ENCODE measurements around the gene GABRD.

GABRD gene

DNA sequence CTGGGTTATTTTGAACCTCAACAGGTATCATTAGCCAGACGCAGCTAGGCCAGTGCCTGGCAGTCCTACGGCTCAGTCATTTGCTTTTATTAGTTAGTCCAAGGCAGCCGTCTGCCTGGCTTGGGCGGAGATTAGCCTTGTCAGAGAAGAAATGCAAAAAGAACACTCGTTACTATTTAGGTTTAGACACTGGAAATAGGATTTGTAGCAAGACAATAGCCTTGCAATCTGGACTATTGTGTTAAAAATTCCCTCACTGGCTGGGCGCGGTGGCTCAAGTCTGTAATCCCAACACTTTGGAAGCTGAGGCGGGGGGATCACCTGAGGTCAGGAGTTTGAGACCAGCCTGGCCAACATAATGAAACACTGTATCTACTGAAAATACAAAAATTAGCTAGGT lies 20.1 kb downstream of the GABRD start:
- no peak for DNase-seq (ENCODE audit: low read depth in 2 of 2)

- DNase-seq (ENCODE audit: low read depth in 2 of 2): no peak
These were observed 22.2 kb downstream of the GABRD start for GRCh38 chr1:2041305-2041704.

DNA sequence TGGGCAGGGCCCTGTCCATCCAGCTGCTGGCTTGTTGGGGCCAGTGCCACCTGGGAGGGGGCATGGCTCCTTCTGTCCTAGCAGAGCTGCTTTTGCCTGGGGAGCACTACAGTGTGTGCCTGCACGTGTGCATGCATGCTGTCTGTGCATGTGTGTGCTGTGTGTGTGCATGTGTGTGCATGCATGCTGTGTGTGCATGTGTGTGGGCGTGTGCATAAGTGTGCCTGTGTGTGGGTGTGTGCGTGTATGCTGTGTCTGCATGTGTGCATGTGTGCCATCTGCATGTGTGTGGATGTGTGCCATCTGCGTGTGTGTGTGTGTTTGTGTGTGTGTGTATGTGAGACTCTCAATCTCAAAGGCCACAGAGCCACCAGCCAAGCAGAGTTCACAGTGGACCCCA lies 22.7 kb downstream of the GABRD start:
- no peak for DNase-seq (ENCODE audit: low read depth in 2 of 2)

DNA sequence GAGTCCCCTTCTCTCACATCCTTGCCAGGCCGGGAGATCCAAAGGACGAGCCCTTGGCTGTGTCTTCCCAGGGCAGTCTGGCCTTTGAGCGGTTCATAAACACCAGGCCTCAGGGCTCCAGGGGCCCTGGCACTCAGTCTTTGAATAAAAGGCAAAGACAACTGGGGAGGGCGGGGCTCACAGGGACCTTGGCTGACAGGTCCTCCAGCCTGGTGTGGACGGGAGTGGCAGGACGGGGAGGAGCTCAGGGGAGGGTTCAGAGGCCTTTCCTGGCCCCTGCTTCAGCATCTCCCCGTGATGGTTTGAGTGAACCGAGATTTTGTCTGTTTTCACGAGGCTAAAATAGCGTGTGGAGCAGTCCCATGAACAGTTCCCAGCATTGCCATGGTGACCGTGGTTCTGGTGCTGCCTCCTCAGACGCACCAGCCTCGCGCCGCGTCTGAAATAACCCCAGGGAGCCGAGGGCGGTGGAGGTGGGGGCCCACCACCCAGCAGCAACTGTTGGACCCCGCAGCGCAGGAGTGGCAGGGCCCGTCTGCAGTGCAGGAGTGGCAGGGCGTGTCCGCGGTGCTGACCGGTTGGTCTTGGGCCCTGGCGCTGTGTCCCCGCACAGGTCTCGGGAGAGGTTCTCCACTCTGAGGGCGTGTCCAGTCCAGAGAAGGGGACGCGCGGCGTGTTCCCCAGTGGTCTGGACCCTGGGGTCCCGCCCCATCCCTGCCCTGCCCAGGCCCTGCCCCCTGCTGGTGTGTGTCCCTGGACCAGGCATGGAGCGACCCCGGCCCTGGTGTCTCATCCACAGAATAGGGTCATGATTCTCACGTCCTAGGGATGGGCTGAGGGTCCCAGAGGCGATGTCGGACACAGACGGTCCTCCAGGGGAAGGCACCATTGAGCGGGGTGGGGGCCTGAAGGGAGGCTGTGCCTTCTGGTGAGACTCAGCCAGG lies 24.0 kb downstream of the GABRD start:
- DNase-seq (ENCODE audit: low read depth in 2 of 2): no peak

DNA sequence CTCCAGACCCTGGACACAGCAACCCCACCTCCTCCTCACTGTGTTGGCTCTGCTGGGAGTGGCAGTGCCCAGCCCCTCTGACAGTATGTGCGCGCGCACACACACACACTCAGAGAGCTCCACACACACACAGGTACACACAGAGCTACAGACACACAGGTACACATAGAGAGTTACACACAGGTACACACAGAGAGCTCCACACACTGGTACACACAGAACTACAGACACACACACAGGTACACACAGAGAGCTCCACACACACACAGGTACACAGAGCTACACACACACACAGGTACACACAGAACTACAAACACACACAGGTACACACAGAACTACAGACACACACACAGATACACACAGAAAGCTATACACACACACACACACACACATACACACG lies 24.7 kb downstream of the GABRD start:
- no peak for DNase-seq (ENCODE audit: low read depth in 2 of 2)

- peak; percentile 70 to 73 for DNase-seq (ENCODE audit: low read depth in 2 of 2)
These were observed 25.6 kb downstream of the GABRD start for GRCh38 chr1:2044510-2045319.

GRCh38 chr1:2045468-2046173 lies 26.5 kb downstream of the GABRD start:
- no peak for DNase-seq (ENCODE audit: low read depth in 2 of 2)

- peak; percentile 40 to 55 for DNase-seq (ENCODE audit: low read depth in 2 of 2)
These were observed 27.2 kb downstream of the GABRD start for GRCh38 chr1:2046174-2046917.

- no peak for DNase-seq (ENCODE audit: low read depth in 2 of 2)
These were observed 28.0 kb downstream of the GABRD start for GRCh38 chr1:2046953-2047748.

GRCh38 chr1:2047749-2048729 lies 28.9 kb downstream of the GABRD start:
- DNase-seq (ENCODE audit: low read depth in 2 of 2): no peak

DNA sequence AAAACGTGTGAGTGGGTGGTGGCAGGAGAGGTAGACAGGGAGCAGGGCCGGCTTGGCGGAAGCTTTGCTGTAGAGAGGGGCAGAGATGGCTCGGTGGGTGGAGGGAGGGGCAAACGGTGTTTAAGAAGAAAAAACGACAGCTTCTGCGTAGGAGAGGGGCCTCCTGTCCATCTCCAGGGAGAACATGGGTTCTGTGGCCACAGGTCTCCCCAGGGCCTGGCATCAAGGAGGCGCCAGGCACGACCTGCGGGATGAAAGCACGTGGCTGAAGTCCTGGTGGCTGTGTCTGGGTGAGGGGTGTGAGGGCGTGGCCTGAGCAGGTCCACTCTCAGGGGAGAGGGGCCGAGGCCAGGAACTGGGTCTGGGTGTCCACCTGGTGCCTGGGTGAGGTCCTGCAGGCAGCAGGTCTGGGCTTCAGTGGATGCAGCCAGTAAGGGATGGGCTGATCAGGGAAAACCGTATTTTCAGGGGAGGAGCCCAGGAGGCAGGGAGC lies 30.1 kb downstream of the GABRD start:
- no peak for DNase-seq (ENCODE audit: low read depth in 2 of 2)

DNA sequence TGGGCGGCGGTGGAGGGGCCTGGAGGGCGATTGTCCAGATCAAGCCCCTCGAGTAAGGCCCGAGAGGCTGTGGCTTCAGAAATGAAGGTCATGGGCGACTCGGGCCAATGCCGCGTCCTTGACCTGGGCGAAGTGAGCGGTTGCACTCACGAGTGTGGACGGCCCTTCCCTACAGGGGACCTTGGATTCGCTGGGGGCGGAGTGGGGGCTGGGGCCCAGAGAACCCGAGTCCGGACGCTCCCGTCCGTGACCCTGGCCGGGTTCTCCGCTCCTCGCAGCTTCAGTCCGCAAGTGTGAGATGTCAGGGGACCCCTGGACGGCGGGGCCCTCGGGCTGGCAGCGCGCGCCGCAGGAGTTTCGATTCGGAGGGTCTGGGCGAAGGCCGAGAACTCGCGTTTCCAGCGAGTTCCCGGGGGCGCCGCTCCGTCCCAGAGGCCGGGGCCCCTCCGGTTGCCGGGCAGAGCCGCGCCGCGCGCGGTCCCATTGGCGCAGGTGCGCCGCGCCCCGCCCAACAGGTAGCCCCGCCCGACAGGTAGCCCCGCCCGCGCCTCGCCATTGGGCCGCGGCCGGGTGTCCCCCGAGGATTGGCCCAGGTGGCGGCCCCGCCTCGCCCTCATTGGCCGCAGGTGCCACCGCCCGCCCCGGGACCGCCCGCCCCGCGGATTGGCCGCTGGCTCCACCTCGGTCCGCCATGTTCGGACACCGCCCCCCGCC lies 30.7 kb downstream of the GABRD start, which contains the start of gene PRKCZ:
PRKCZ (plus strand) TSS at position 694 of the 714 bp plus-strand sequence. CDS start 220 bp downstream, outside the sequence.
- DNase-seq (ENCODE audit: low read depth in 2 of 2): peak; percentile 91 to 94

- no peak for DNase-seq (ENCODE audit: low read depth in 2 of 2)
These were observed 31.3 kb downstream of the GABRD start for GRCh38 chr1:2050461-2050792.

GRCh38 chr1:2050793-2051682 lies 31.9 kb downstream of the GABRD start:
- DNase-seq (ENCODE audit: low read depth in 2 of 2): no peak

DNA sequence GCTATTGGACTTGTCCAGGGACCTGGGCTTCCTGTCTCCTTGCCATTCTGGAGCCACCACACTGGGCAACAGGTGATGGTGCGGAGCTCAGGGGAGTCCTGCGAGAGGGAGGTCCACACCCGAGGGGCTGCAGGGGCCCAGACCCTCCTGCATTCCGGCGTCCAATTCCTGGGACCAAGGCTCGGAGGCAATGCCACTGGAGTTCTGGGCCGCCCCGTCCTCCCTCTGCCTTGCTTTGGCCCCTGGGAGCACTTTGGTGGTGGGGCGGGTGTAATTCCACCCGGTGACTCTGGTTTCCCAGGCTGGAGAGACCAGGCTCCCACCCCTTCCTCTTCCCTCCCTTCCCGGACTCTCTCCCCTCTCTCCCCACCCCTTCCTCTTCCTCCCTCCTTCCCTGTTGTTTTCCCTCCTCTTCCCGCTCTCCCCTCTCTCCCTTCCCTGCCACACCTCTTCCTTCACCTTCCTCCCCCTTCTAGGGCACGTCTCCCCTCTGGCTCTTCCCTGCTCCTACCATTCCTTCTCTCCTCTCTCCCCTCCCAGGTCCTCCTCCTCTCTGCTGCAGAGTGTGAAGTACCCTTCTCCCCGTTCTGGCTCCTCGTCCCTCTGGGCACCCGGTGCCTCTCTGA lies 33.0 kb downstream of the GABRD start:
- no peak for DNase-seq (ENCODE audit: low read depth in 2 of 2)

- DNase-seq (ENCODE audit: low read depth in 2 of 2): no peak
These were observed 33.6 kb downstream of the GABRD start for GRCh38 chr1:2052756-2053155.

- DNase-seq (ENCODE audit: low read depth in 2 of 2): no peak
These were observed 34.1 kb downstream of the GABRD start for GRCh38 chr1:2053217-2053616.

Measured in stimulated activated CD8-positive, alpha-beta memory T cell treated with anti-CD3 and anti-CD28 coated beads, Interleukin-2, amount 100 ng/mL, for 48 hours (primary cell).